Brain pericyte (primary cell): ENCODE data around the gene TCN1.
"Not testable (repeated sequence)": the region's sequence is repeated elsewhere in the genome, so short reads cannot be mapped to it uniquely, and the experiment has no call there.

Experiments used
- DNase-seq: peaks from one replicate; pipeline ENCODE4 v3.0.0-alpha.2; 2012; ENCODE audit warnings: low read depth, low spot score

Gene TCN1

DNA sequence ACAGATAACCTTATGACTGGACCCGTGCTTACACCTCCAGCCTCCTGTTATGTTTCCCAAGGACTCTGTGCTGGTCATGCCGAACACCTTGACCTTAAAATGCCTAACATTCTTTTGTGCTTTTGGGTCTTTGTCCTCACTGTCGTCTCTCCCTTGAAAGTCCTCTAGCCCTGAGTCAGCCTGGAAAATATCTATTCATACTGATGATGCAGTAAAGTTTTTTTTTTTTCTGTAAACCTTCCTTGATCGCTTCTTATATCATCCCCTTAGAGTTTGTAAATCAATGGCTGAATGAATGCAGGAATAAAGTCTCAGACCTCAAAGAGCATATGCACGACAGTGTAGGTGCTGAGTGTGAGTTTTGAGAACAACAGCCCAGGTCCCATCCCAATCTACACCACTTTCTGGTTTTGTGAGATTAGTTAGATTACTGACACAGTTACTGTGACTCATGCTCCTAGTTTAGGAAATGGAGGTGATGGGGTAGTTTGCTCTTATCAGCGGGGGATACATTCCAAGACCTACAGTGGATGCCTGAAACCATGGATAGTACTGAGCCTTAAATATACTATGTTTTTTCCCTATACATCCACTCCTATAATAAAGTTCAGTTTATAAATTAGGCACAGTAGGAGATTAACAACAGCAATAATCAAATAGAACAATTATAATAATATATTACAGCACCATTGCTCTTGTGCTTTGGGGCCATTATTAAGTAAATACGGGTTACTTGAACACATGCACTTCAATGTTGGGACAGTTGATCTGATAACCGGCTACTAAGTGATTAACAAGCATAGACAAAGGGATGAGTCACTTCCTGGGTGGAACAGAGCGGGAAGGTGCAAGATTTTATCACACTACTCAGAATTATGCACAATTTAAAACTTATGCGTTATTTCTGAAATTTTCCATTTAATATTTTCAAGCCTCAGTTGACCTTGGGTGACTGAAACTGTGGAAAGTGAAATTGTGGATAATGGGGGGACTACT, 8.6 kb downstream of the TCN1 start:
- DNase-seq = no peak

DNA sequence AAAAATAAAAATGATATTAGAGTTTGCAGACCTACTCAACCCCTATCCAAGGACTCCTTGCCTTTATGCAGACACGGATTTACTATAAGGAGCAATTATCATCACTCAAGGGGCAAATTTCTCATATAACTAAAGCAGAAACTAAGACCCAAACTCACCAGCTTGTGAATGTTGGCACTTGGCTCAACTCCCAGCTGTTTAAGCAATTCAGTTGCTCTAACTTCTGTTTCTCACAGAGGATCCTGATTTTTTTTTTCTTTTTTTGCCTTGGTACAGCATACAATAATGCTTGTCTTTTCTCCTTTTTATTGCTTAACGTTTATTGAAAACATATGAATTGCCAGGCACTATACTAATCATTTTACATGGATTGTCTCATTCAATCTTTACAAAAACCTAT, 11.4 kb downstream of the TCN1 start:
- DNase-seq = no peak

DNA sequence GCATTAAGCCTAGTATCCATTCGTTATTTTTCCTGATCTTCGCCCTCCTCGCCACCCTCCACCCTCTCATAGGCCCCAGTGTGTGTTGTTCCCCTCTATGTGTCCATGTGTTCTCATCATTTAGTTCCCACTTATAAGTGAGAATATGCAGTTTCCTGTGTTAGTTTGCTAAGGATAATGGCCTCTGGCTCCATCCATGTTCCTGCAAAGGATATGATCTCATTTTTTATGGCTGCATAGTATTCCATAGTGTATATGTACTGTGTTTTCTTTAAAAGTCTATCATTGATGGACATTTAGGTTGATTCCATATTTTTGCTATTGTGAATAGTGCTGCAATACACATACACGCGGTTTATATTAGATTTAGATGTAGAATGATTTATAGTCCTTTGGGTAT, 14.9 kb downstream of the TCN1 start:
- DNase-seq = not testable (repeated sequence)

DNA sequence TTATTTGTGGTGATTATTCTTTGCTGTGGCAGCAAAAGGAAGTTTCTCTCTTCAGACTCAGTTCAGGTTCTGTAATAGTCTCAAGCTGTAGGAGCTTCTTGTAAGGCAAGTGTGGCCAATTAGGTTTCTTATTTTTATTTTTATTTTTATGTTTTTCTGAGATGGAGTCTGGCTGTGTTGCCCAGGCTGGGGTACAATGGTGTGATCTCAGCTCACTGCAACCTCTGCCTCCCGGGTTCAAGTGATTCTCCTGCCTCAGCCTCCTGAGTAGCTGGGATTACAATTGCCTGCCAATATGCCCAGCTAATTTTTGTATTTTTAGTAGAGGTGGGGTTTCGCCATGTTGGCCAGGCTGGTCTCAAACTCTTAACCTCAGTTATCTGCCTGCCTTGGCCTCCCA, 16.7 kb downstream of the TCN1 start:
- DNase-seq = not testable (repeated sequence)

DNA sequence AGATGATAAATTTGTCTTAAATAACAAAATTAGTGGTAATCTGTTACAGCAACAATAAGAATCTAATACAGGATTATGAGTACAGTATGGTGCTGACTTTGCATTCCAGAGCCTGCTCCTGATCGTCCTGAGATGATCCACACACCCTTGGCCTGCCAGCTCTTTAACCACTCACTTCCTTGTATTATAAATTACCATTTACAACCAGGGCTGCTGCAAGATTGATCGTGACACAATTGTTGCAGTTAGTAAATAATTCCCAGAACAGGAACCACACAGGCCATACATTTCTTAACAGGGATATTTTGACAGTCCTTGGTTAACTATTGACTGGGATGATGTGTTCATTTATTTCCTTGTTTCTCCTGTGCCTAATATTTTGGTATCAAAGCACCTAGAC, 17.2 kb downstream of the TCN1 start:
- no peak for DNase-seq

DNA sequence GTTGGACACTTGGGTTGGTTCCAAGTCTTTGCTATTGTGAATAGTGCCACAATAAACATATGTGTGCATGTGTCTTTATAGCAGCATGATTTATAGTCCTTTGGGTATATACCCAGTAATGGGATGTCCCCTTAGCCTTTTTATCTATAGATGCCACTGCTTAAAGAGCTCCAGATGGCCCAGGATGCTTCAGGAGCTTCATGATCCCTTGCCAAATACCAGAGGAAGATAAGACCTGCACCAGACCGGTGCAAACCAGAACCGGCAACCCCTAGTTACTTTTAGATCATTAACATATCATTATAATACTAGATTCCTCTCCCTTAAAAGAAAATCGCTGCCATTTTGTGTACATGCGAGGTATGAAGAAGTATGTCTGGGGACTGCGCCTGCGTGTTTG, 17.8 kb downstream of the TCN1 start:
- not testable (repeated sequence) for DNase-seq

DNA sequence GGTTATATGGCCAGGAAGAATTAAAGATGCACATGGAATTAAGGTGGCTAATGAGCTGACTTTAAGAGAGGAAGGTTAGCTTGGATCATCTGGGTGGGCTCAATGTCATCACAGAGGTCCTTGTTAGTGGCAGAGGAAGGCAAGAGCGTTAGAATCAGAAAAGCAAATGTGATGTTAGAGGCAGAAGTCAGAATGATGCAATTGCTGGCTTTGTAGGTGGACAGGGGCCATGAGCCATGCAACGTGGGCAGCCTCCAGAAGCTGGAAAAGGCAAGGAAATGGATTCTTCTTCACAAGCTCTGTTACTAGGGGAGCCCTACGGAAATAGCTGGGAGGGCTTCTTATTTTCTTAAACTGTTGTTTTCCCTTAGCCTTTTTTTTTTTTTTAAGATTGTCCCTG, 18.7 kb downstream of the TCN1 start:
- no peak for DNase-seq

DNA sequence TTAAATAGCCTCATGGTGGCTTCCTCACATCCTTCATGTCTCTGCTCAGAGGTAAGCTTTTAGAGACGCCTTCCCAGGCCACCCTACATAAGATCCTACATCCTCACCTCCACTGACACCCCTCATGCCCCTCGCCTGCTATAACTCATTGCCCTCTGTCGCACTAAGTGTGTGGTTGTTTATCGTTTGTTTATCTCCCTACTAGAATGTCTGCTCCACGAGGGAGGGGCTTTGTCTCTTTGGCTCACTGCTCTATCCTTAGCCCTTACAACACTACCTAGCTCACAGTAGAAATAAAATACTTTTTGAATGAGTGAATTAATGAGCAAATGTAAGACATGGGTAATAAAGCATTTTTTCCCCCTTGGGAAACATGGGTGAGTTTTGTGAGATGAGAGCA, 19.7 kb downstream of the TCN1 start:
- DNase-seq = no peak

DNA sequence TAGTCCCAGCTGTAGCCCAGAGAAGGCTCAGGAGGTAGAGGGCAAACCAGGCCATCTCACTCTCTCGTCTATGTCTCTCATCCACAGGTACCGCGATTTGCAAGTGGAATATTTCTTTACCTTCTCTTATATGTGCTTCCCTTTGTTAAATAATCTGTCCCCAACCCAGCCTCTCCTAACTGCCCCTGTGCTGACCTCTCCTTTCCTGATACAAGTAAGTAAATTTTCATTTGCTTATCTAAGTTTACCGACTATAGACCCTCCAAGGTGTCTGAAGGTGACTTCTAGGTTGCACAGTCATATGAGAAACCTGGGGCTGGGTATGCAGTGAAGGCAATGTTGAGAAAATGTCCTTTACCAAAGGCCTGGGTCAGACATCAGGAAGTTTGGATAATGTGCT, 20.9 kb downstream of the TCN1 start, which contains the start of gene CBLIF:
Gene CBLIF, minus strand, starts transcription at position 101 of the 400 bp plus-strand sequence. Its CDS starts 46 bp downstream, at position 55.
- DNase-seq = no peak

DNA sequence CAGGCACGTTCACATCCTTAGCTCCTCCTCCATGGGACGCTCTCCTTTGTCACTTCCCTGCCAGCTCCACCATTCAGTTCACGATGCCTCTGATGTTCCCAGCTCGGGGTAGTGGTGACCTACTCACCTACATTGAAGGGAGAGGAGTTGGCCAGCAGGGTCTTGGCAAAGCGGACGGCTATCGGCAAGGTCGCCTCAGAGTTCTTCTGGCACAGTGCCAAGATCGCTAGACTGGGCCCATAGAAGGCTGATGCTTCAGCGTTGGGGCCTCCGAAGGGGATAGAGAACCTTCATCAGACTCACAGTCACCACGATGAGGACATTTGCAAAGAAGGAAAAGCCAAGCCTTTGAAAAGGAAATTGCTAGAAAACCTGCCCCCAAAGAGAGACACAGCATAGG, 24.0 kb downstream of the TCN1 start:
- DNase-seq = no peak

DNA sequence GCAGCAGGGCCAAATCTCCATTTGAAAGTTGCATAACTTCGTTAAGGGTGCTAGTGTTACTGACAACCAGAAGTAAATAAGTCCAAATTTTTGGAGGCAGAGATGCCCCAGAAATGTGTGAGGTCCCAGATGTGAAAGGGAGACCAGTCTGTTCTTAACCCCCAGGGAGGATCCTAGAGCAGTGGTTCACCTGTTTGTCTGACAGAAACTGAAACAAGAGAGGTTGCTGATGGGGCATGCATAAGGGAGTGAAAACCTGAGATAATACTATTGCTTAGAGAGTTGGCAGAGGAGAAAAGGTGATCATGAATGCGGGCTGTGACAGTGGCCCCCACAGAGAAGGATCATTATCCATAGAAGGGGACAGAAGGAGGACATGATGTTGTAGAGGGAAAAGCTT, 24.8 kb downstream of the TCN1 start:
- DNase-seq = no peak

DNA sequence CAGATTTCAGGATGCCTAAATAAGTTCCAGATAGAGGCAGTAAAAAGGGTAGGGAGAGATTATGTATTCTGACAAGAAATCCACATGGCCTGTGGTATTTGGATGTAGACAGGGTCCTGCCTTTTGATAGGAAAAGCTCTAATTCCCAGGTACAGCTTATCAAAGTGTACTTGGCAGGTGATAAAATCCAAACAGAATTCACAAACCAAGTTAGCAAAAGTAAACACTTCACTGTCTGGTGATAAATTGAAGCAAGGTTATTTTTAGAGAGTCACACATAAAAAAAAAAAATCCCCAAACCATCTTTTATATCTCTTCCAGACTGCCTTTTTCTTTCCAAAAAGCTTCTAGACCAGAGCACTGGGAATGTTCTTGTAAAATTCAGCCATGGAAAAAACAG, 26.7 kb downstream of the TCN1 start:
- no peak for DNase-seq

DNA sequence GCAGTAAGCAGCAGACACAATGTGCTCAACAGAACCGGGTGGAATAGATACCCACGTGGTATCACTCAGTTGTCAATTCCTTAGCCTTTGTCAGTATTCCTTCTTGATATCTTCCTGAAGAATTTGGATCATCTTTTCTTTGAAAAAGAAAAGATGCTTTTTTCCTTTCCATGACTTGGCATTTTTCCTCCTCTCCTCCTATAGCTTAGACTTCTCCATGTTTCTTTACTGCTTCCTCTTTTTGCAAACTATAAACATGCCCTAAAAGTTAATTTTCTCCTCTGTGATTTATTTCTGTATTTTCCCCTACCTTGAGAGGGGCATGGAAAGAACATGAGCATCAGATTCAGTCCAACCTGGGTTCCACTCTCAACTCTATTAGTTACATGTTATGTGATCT, 32.7 kb downstream of the TCN1 start:
- no peak for DNase-seq

DNA sequence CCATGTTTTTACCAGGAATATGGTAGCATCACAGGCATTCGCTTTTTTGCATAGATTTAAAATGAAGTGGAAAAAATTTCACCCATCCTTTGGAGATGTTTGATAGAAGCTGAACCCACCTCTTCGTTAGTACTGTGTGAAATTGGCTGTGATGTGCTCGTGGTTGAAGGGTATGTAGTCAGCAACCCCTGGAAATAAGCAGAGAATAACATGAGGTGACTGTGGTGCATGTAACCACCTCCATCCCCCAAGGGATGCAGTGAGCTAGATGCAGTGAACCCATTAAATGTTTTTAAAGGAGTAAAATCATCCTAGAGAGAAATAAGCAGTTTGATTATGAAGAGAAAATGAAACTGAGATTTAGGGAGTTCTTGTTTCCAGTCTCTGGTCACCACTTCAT, 36.9 kb downstream of the TCN1 start:
- no peak for DNase-seq

DNA sequence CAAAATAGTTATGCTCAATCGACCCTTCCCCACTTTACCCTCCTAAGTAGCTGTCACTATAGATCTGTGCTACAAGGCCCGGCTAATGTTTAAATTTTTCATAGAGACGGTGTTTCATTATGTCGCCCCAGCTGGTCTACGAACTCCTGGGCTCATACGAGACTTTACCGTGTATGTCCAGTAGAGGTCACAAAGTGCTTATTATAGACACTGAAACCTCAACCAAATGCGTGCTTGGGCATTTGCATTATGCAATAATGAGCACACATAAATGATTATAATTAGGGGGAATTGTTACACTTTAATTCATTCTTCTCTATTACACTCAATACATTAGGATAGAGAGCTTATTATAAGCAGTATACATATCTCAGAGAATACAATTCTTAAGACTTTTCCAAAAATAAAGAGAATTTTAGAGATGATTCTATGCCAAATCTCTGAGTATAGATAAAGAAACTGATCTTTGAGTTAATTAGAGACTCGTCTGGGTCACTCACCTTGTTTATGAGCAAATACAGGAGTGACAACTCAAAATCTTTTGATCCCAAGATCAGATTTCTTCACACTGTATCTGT, 43.2 kb downstream of the TCN1 start:
- no peak for DNase-seq

DNA sequence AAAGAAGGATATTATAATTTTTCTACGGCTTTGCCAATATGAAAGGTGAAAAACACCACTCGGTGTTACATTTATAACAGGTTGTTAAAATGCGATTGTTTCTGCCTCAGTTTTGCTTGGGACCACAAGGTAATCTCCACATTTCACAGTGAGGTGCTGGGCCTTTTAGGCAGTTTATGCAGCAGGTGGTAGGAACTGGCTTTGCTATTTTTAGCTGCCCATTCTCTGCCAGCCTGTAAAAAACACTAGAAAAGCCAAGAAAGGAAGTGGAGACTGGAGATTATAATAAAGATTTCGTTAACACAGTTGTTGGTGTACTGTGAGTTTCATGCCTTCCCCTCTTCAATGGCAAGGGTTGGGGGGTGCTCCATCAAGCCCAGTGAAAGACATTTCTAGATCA, 47.7 kb downstream of the TCN1 start:
- no peak for DNase-seq

DNA sequence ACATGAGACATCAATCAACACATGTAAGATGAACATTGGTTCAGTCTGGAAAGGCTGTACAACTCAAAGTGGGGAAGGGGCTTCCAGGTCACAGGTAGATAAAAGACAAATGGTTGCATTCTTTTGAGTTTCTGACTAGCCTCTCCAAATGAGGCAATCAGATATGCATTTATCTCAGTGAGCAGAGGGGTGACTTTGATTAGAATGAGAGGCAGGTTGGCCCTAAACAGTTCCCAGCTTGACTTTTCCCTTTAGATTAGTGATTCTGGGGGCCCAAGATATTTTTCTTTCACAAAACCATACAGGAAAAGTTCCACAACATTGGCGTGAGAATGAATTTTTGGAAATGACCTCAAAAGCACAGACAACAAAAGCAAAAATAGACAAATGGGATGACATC, 49.9 kb downstream of the TCN1 start:
- not testable (repeated sequence) for DNase-seq

DNA sequence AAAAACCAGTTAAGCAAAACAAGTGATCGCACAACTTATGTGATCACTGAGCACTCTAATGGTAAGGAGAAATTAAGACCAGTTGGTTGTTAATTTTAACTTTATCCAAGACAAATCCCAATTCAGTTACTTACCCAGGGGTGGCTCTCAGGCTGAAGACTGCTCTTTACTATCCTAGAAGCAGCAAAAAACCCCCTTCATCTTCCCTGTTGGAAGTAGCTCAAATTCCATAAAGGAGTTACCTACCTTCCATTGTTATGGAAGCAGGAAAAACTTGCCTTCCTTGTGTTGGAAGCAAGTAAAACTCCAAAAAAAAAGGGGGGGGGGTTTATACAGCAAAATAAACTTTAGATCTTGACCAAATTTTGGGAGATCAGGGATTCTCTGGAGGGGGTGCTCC, 50.5 kb downstream of the TCN1 start:
- DNase-seq = no peak

DNA sequence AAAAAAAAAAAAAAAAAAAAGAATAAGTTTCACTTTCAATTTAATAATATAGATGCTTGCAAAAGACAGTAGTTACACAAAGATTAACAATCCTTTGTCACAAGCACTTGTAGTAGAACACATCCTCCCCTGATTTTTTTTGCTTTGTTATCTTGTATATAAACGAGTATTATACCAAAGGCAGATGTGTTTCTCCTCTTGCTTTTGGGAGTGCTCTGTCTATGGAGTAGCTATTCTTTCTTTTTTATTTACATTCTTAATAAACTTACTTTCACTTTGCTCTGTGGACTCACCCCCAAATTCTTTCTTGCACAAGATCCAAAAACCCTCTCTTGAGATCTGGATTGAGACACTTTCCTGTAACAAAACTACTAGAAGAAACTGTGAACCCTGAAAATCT, 52.3 kb downstream of the TCN1 start:
- no peak for DNase-seq

DNA sequence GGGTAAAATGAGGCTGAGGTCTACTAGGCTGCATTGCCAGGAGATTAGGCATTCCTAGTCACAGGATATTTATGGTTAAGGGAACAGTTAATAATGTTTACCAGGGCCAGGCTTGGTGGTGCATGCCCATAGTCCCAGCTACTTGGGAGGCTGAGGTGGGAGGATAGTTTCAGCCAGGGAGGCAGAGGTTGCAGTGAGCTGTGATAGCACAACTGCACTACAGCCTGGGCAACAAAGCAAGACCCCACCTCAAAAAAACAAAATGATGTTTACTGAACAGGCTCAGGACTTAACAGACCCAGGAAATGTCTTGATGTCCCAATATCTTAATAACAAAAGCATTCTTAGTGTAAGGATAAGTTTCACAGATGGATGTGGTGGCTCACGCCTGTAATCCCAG, 52.9 kb downstream of the TCN1 start:
- DNase-seq = no peak

DNA sequence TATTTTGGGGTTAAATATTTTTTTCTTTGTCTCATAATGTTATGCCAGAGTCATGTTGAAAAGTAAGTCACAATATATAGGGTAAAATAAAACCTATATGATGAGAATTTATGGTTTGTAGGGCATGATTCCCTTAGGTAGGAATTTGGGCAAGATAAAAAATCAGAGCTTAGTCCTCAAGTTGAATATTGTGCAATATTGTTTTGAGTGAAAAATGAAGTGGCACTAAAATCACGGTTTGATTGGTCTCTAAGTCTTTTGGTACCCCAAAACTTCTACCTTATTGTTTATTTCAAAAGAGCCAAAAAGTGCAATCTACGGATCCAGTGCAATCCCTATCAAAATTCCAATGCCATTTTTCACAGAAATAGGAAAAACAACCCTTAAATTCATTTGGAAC, 54.1 kb downstream of the TCN1 start:
- no peak for DNase-seq

DNA sequence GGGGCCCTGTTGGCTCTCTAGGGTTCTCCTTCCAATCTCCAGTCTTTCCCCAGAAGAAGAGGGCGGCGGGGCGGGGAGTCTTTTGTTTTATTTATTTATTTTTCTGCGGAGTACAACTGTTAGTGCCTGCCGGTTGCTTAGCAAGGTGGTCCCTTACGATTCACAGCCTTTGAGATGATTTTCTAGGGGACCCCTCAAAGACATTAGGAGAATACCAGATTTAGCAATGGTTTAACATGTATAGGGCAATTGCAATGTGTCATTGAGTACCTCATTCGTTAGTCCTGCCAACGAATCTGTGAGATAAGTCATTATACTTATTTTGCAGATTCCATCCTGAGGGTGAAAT, 55.4 kb downstream of the TCN1 start:
- DNase-seq = no peak

DNA sequence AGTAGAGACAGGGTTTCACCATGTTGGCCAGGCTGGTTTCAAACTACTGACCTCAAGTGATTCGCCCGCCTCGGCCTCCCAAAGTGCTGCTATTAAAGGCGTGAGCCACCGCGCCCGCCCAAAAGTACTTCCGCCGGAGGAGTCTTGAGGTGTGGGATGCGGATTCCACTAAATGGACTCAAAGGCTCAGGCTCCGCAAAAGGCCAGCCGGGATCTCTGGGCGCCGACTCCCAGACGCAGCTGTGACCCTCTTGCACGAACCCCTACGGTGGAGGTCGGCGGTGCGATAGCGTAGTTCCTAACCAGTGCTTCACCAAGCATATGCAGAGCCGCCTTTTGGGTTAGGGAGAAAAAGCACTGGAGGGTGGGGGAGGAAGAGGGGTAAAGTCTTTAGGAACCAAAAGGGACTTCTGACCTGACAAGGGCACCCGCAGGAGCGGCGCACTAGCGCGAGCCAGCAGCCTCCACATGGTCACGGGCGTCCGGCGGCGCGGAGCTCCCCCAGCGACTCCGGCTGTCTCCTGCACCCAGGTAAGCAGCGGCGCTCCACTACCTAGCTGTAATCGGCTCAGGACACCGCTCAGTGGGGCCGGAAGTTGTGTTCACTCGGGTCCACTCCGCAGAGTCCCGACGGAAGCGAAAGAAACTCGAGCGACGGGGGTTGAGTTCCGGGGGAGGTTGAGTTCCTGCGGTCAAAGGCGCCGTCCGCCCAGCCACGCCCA, 55.9 kb downstream of the TCN1 start, which contains the start of gene MRPL16:
Gene MRPL16, minus strand, starts transcription at position 590 of the 722 bp plus-strand sequence. Its CDS starts 120 bp downstream, at position 470.
- peak; percentile 51 for DNase-seq
